K562 (cell line): ENCODE results near the gene UBE2A.

Experiments
- CTCF ChIP-seq, 3 experiments: IDR thresholded peaks in 2 of 3; conservative IDR thresholded peaks in 1 of 3; 2 replicates each; pipeline ENCODE4 v1.5.1; 2011 to 2012; ENCODE audit warnings: low read length in 3 of 3, mild to moderate bottlenecking in 3 of 3, control low read depth in 2 of 3, improper control_type of control experiment in 1 of 3, inconsistent platforms in 1 of 3, low read depth in 1 of 3, mixed read lengths in 1 of 3, moderate library complexity in 1 of 3; ENCODE audit not compliant: insufficient read depth in 2 of 3
- EZH2 ChIP-seq: IDR thresholded peaks from 2 replicates; pipeline ENCODE4 v1.6.1; 2012; ENCODE audit warnings: low read depth, mild to moderate bottlenecking, inconsistent platforms, low read length, borderline replicate concordance
- FOXK1 ChIP-seq: sonication (generic); formaldehyde crosslinking; IDR thresholded peaks from 2 replicates; pipeline ENCODE4 v1.8.0; 2022; ENCODE audit warnings: missing genetic modification reagents, mild to moderate bottlenecking, borderline replicate concordance
- MYBL2 ChIP-seq, 2 experiments: fragments of 450-650 bp in 1 of 2; sonication (generic) in 1 of 2; formaldehyde crosslinking in 1 of 2; IDR thresholded peaks; 2 replicates each; pipeline versions ENCODE4 v1.6.1 to v1.8.1; 2017 to 2022; ENCODE audit warnings: borderline replicate concordance in 1 of 2, inconsistent platforms in 1 of 2, low read depth in 1 of 2, mild to moderate bottlenecking in 1 of 2, missing genetic modification reagents in 1 of 2, moderate library complexity in 1 of 2
- NCOR1 ChIP-seq: fragments of 450-650 bp; IDR thresholded peaks from 2 replicates; pipeline ENCODE4 v1.6.1; 2016; ENCODE audit warnings: mild to moderate bottlenecking, moderate library complexity
- SMC3 ChIP-seq: conservative IDR thresholded peaks from 2 replicates; pipeline ENCODE4 v1.6.1; 2011; ENCODE audit warnings: low read depth, low read length, improper control_type of control experiment; ENCODE audit not compliant: insufficient read depth
- SOX6 ChIP-seq: fragments of 450-650 bp; IDR thresholded peaks from 2 replicates; pipeline ENCODE4 v1.6.1; 2014; ENCODE audit warnings: mild to moderate bottlenecking
- STAG1 ChIP-seq: sonication (generic); formaldehyde crosslinking; IDR thresholded peaks from 2 replicates; pipeline ENCODE4 v1.5.0; 2020; ENCODE audit warnings: missing genetic modification reagents, borderline replicate concordance
- SUPT5H ChIP-seq: fragments of 450-650 bp; IDR thresholded peaks from 2 replicates; pipeline ENCODE4 v1.6.1; 2016
- TAF1 ChIP-seq: IDR thresholded peaks from 2 replicates; pipeline ENCODE4 v1.6.1; 2011; ENCODE audit warnings: mild to moderate bottlenecking, low read length, moderate library complexity; ENCODE audit not compliant: insufficient read depth, control insufficient read depth, severe bottlenecking; ENCODE audit errors: extremely low read depth
- TBL1XR1 ChIP-seq, 2 experiments: IDR thresholded peaks; 2 replicates each; pipeline ENCODE4 v1.6.1; 2012; ENCODE audit warnings: improper control_type of control experiment in 2 of 2, low read length in 2 of 2, mild to moderate bottlenecking in 1 of 2
- ZFX ChIP-seq: sonication (generic); formaldehyde crosslinking; IDR thresholded peaks from 2 replicates; pipeline ENCODE4 v1.8.0; 2022; ENCODE audit warnings: mild to moderate bottlenecking, missing genetic modification reagents, moderate library complexity
- ZNF561 ChIP-seq: fragments of 450-650 bp; formaldehyde crosslinking; conservative IDR thresholded peaks from 2 replicates; pipeline ENCODE4 v1.4.0; 2020; ENCODE audit warnings: mild to moderate bottlenecking, moderate library complexity
- TF ChIP-seq, protein P1 (sequence below): fragments of 250-450 bp; sonication (Bioruptor Pico); IDR thresholded peaks from 2 replicates; pipeline ENCODE4 v1.8.0; 2021; ENCODE audit warnings: mild to moderate bottlenecking, moderate library complexity

DNA sequence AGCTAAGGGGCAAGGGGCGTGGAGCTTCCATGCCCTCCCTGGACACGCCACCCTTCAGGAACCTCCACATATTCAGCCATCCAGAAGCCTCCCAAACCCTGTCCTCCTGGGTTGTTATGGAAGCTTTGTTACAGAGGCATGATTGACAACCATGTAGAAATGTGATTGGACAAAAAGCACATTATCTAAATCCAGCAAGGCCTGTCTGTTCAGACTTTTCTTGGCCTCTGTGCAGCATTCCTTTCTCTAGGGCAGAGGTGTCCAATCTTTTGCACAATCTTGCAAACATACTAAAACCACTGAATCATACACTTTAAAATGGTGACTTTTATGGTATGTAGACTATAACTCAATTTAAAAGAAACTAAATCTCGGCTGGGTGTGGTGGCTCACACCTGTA lies 21.9 kb upstream of the UBE2A start:
- TF ChIP-seq ZFX (CRISPR knock-in tag) (no peak), ZNF561 (CRISPR knock-in tag) (no peak), EZH2 (no peak), TBL1XR1 (IDR thresholded peaks at IDR 0.05; ENCODE audit: low read length in 2 of 2) (no peak), CTCF (IDR thresholded peaks at IDR 0.05 in 2 of 3, conservative IDR thresholded peaks at IDR 0.05 in 1 of 3; ENCODE audit: insufficient read depth in 2 of 3, low read depth in 1 of 3, low read length in 3 of 3) (no peak), NCOR1 (no peak), TAF1 (no peak), SOX6 (no peak), SUPT5H (no peak), MYBL2 (IDR thresholded peaks at IDR 0.05; ENCODE audit: low read depth) (no peak), MYBL2 (CRISPR knock-in tag; IDR thresholded peaks at IDR 0.05; ENCODE audit: borderline replicate concordance) (no peak), SMC3 (no peak), STAG1 (CRISPR knock-in tag) (no peak), FOXK1 (no peak)
- TF ChIP-seq, protein P1, sequence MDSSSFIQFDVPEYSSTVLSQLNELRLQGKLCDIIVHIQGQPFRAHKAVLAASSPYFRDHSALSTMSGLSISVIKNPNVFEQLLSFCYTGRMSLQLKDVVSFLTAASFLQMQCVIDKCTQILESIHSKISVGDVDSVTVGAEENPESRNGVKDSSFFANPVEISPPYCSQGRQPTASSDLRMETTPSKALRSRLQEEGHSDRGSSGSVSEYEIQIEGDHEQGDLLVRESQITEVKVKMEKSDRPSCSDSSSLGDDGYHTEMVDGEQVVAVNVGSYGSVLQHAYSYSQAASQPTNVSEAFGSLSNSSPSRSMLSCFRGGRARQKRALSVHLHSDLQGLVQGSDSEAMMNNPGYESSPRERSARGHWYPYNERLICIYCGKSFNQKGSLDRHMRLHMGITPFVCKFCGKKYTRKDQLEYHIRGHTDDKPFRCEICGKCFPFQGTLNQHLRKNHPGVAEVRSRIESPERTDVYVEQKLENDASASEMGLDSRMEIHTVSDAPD (CRISPR knock-in tag), result no peak
